Stimulated activated CD4-positive, alpha-beta T cell treated with anti-CD3 and anti-CD28 coated beads, Interleukin-4, amount 100 ng/mL, for 24 hours (primary cell): ENCODE measurements around the gene SHISA4.

Experiments
- DNase-seq: peaks from one replicate; pipeline ENCODE4 v3.0.0-alpha.2; 2020

Gene SHISA4

GRCh38 chr1:201882665-201883132, 6.0 kb upstream of the SHISA4 start:
- DNase-seq: no peak

- no peak for DNase-seq
Measured at GRCh38 chr1:201883266-201883665, 5.4 kb upstream of the SHISA4 start.

- no peak for DNase-seq
Measured at GRCh38 chr1:201883786-201884185, 4.9 kb upstream of the SHISA4 start.

- DNase-seq: no peak
Measured at GRCh38 chr1:201884425-201884824, 4.3 kb upstream of the SHISA4 start.

GRCh38 chr1:201885531-201886075, 3.1 kb upstream of the SHISA4 start:
- DNase-seq: no peak

GRCh38 chr1:201886103-201886885, 2.4 kb upstream of the SHISA4 start:
- DNase-seq: no peak

DNA sequence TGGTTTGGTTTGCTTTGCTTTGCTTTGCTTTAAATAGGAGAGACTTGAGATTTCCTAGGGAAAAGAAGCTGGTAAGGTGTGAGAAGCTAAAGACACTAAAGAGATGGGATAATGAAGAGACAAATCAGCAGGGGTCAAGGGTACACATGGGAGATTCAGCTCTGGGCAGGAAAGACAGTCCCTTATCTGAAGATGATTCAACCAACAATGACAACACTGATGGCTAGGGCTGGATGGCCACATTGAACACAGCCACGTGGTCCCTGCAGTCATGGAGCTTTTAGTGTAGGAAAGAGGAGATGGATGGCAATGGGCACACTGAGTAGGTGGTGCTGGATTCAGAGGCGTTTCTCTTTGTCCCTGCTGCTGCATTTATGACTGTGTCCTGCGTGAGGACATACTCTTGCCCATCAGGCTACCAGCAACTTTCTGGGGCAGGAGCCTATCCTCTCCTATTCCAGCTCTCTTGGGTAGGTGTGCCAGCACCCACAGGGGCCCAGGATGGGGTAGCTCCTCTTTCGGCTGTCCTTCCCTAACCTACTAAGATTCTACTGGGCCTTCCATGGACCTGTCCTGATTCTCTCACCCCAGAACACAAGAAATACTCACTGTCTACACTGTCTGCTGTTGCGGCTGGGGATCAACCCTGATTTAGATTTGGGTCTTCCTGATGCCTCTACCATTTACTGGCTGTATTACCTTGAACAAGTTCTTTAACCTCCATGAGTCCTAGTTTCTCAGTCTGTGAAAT, 1.4 kb upstream of the SHISA4 start:
- DNase-seq: no peak

DNA sequence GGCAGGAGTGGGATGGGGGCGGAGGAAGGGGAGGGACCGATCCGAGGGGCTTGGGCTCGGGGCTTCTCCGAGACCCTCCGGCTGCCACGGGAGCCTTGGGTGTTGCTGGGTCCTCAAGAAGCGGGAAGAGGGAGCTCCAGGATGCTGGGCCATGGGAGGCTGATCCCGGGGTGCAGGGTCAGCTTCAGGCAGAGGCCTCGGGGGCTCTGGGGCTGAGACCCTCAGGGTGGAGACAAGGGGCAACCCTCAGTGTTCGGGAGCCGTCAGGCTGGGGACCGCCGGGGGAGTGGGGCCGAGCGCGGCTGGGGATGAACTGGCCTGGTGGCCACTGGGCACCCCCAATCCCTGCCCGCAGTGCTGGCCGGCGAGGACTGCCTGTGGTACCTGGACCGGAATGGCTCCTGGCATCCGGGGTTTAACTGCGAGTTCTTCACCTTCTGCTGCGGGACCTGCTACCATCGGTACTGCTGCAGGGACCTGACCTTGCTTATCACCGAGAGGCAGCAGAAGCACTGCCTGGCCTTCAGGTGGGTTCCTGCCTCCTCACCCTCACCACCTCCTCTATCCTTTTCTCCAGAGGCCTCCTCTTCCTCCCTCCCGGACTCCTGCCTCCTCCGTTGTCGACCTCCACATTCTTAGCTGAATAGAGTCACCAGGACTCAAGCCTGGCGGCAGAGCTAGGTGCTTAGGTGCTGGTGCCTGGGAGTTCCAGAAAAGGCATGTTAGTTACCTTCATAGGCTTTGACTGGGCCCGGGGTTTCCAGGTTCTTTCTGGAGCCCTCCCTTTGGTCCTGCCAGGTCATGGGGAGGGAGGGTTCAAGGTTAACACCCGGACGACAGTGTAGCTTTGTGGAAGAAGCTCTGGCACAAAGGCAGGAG, 631 bp downstream of the SHISA4 start:
- DNase-seq: no peak

- DNase-seq: no peak
Measured at GRCh38 chr1:201890223-201890622, 1.5 kb downstream of the SHISA4 start.

GRCh38 chr1:201890806-201891450, 2.2 kb downstream of the SHISA4 start:
- DNase-seq: no peak

DNA sequence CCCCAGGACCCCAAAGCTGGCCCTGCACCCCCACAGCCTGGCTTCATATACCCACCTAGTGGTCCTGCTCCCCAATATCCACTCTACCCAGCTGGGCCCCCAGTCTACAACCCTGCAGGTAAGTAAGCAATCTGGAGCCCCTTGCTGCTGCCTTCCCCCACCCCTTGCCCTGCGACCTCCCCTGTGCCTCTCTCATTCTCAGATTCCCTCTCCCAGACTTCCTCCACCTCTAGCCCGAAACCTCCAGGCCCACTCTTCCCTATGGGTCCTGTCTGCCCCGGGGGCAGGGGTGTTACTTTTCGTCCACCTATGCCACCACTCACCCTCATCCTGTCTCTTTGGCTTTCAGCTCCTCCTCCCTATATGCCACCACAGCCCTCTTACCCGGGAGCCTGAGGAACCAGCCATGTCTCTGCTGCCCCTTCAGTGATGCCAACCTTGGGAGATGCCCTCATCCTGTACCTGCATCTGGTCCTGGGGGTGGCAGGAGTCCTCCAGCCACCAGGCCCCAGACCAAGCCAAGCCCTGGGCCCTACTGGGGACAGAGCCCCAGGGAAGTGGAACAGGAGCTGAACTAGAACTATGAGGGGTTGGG, 2.9 kb downstream of the SHISA4 start:
- DNase-seq: no peak

GRCh38 chr1:201892211-201892610, 3.5 kb downstream of the SHISA4 start:
- no peak for DNase-seq

GRCh38 chr1:201893431-201893830, 4.7 kb downstream of the SHISA4 start:
- DNase-seq: no peak

DNA sequence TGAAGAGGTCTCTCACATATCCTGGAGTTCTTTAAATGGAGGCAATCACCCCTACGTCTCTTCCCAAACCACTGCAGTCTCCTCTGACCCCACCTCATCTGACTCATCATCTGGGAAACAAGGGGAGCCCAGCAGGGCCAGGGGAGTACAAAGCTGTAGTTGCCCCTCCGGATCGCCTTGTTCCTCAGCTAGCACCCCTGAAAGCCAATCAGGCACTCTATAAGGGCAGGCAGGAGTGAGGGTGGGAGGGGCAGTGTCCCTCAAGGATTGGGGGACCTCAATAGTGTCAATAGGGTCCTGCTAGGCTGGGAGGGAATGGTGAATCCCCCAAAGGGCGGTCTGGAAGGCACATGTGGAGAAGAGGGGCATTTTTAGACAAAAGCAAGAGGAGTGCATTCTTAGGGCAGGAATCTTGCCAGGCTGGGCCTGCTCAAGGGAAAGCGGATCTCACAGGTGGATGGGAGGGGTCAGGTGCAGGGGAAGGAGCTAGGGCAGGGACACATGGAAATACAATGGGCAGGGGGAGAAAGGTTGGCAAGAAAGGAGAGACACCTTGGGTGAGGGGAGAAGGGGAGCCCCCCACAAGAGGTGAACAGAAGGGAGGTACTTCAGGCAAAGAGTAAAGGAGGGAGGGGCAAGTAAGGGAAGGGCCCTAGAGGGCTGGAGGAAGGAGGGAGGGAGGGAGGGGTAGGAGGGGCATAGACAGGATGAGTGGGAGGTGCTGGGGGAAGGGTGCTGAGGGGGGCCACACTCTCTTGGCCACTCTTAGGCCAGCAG, 5.8 kb downstream of the SHISA4 start:
- DNase-seq: no peak

- DNase-seq: no peak
Measured at GRCh38 chr1:201895120-201895665, 6.5 kb downstream of the SHISA4 start.

DNA sequence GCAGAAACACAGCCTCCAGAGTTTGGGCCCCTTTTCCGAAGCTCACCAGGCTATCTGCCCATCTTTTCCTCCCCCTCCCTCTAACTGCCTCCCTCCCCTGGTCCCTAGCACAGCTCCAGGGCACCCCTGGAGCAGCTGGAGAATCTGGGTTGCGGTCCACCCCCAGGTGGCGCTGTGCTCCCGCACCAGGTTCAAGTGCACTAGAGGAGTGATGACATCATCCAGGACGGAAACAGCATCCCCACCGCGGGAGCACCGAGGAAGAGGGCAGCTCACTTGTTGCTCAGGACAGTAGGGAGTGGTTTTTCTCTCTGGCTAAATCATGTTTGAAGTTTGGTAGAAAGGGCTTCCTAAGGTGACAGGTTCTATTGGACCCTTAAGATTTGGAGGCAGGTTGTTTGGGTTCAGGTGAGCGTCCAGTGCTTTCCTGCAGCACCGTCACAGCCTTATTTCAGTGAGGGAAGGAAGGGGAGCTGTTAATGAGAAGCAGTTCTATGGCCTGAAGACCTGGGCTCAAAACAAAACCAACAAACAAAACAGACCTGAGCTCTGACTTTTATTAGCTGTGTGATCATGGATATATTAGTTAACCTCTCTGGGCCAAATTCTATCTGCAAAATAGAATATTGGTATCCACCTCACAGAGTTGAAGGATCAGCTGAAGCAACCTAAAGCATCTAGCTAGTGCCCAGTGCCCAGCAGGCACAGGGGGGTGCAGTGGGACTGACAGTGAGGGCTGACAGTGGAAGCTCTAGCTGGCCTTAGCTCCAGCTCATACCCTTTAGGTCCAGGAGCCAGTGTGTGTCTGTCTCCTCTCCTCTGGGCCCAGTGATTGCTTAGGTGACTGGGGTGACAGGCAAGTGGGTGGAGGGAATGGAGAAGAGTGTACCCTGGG, 7.5 kb downstream of the SHISA4 start:
- peak; percentile 82 for DNase-seq

DNA sequence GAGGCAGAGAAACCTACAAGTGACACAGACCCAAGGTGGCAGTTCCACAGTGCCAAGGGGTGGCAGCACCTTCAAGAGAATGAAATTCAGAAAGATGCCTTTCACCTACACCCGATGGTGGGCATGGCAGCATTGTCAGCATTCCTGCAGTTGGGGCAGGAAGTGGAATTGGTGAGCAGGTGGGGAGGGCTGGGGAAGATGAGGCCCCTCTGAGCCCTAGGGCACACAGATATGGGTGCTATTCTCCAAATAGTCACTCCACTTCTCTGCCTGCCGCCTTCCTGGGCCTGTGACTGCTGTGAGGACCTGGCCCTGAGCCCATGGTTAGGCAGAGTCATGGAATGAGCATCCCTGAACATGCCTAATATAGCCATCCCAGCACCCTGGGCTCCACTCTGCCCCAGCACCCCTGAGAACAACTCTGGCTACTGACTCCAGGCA, 8.3 kb downstream of the SHISA4 start:
- DNase-seq: no peak

- no peak for DNase-seq
Measured at GRCh38 chr1:201898240-201898894, 9.7 kb downstream of the SHISA4 start.

DNA sequence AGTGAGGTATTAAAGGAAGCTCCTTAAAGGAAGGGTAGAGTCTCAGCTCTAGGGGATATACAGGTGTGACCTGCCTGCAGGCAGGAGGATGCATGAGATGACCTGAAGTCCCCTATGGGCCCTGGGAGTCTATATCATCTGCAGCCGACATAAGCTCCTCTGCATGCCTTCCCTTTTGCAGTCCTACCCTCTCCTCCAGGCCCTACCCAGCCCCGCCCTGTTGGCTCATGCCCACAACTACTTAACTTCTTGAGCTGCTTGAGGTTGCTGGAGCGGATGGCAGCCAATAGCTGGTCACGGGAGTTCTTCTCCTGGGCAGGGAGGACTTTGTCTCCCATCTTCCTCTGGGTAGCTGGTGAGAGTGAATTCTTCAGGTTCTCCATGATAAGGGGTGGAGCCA, 10.3 kb downstream of the SHISA4 start:
- no peak for DNase-seq
